NCI-H2196 (cell line): ENCODE results near the gene MYH14.

ENCODE experiments used
- DNase-seq: peaks from one replicate; lab custom pipeline; 2025; ENCODE audit not compliant: unreplicated experiment; lab: John Stamatoyannopoulos, UW

The MYH14 gene

DNA sequence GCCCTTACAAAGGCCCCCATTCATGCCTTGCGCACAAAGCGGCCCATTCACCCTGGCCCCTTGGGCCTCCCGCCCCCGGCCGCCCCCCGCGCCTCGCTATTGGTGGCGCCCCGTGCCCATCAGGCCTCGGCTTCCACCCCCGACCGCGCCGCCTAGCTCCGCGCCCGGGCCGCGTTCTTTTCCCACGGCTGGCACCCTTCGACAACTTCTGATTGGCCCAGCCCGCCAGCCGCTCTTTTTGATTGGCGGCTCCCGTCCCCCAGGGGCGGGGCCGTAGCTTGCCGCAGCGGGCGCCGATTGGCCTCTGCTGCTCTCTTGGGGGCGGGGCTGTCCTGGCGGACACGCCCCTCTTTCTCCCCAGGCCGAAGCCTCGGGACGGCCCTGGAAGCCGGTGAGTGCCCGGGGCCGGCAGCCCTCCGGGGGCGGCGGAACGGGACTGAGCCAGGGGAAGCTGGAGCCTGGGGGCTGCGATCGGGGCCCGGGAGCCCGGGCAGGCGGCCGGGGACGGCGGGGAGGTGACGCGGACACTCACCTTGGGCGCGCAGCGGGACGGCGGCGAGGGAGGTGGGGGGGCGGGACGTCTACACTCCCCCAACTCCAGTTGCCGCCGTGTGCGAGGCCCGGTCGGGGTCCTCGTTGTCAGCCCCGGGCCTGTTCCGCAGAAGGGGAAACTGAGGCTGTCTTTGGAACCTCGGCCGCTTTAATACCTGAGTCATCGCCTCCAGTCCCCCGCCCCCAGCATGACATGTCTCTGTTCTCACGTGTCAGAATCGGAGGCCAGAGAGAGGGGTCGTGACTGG lies at the start of gene MYH14:
Gene MYH14, plus strand, starts transcription at position 342 of the 800 bp plus-strand sequence. CDS start 6,744 bp downstream, outside the sequence.
- DNase-seq: peak; percentile 99

DNA sequence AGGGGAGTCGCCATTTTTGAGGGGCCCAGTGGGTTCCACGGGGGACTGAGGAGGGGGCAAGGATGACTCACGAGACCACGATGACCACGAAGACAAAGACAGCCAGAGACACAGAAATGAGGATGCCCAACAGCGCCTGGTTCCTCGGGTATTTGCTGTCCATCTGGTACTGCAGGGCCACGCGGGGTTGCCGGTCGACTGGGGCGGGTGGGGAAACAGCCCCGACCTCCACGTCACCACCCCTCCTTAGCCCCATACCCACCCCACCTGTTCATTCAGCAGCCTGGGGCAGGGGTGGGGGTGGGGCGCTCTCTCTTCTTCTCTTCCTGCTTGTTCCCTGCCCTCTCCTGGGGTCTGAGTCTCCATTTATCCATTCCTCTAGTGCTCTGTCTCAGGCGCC lies 48.9 kb upstream of the MYH14 start:
- no peak for DNase-seq

DNA sequence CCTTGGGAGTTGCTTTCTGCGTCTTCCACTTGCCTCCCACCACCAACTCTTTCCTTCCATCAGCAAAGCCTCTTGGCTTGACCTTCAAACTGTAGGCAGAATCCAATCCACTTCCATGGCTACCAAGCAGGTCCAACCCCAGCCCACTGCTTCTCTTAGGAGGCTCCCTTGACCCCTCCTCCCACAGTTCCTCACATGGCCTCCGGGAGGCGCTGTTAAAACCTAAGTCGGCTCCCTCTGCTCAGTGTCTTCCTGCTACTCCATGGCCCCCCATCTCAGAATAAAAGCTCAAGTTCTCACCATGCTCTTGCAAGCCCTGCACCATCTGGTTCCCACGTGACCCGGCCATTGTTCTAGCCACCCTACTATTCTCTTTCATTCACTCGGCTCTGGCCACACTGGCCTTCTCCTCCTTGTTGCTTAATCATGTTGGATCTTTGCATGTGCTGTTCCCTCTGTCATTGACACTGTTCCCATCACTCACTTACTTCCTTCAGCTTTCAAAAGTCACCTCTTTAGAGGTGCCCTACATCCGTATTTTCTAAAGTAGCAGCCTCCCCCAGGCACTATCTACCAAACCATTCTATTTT lies 47.8 kb upstream of the MYH14 start:
- DNase-seq: no peak

DNA sequence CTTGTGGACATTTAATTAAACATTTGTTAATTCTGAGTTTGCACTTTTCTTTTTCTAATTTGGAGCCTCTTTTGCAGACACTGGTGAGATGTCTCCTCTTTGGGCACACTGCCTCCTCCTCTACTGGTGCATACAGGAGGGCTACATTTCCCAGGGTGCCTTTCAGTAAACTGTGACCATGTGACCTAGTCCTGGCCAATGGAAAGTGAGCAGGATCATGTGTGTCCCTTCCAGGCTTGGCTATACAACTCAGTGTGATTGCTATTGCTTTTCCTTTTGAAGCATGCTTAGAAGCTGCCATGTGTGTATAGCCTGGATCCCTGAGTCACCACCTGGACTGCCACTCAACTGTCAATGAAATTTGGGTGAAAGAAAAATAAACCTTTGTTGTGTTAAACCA lies 44.8 kb upstream of the MYH14 start:
- no peak for DNase-seq

DNA sequence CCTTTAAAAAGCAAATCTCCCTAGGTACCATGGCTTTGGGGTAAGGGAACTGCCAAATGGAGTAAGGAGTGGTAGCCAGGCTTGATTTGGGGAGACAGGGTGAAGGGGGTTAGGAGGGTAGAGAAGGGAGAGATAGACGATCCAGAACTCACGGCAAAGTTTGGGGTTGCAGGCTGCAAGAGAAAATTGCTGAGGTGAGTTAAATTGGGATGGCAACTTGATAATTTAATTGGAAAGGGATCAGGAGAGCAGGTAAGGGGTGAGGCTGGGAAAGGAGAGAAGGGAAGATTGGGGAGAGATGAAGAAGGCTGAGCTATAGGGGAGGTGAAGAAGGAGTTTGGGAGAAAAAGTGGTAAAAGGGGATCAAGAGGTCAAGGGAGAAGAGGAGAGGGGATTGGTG lies 44.3 kb upstream of the MYH14 start:
- DNase-seq: no peak

DNA sequence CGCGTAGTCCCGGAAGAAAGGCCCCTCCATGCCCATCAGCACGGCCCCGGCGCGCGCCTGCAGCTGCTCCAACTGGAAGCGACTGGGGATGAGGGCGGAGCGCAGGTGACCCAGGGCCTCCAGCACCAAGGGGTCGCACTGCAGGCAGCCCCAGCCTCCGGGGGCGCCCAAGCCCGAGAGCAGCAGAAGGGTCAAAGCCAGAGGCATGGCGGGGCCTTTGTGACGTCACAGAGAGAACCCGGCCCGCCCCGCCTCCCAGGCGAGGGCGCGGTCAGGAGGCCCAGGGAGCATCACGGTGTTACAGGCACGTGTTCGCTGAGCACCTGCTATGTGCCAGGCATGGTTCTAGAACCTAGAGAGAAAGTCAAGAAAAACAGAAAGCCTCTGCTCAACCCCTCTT lies 40.4 kb upstream of the MYH14 start, which contains the start of gene IZUMO2:
Gene IZUMO2, minus strand, starts transcription at position 294 of the 400 bp plus-strand sequence. Its CDS starts 87 bp downstream, at position 207.
- DNase-seq: no peak

DNA sequence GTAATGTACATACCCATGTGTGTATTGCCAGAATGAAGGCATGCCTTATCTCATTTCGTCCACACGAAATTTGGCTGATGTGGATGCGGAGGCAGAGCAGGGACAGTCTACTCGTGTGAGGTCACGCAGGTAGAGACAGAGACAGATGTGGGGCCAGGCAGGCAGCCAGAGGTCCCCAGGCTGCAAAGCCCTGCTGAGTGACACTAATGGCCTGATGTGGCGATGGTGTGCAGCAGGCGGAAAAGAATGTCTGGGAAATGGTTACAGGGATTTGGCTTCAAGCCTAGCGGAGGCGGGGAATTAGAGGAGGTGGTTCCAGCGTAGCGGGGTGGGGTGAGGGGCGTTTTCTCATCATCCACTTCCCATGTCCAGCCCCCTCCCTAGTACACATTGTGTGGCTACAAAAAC lies 36.1 kb upstream of the MYH14 start:
- DNase-seq: no peak

DNA sequence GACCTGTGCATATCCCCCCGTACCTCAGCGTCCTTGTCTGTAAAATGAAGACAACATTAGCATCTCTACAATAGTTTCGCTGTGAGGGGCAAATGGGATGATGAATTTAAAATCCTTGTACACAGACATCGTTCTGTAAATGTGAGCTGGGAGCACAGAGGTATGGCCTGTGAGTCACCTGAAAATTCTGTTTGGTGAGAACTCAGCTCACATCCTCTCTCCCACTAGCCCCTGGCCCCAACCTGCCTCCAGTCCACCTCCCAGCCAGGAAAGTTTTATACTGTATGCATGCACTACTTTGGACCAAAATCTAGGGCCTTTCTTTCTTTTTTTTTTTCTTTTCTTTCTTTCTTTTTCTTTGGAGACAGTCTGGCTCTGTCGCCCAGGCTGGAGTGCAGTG lies 31.7 kb upstream of the MYH14 start:
- DNase-seq: no peak

DNA sequence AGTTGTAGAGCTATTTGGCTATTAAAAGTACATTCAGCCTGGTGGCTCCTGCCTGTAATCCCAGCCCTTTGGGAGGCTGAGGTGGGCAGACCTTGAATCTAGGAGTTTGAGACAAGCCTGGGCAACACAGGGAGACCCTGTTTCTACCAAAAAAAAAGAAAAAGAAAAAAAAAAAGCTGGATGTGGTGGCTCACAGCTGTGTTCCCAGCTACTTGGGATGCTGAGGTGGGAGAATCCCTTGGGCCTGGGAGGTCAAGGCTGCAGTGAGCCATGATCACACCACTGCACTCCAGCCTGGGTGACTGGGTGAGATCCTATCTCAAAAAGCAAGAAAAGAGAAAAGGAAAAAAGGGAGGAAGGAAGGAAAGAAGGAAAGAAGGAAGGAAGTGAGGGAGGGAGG lies 30.7 kb upstream of the MYH14 start:
- no peak for DNase-seq

DNA sequence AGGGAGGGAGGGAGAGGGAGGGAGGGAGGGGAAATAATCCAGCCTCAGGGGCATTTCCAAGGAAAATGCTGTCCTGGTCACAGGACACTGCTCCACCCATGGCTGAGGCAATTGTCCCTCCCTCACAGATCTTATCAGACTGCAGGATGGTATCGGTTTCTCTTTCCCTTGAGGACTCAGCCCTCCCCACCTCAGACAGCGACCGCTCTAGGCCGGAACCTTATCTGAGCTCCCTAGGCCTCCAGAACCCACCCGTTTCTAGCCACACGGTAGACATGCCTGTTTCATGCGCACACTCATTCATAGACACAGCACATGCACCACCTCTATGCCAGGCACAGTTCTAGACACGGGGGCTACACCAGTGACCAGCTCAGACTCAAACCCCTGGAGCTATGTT lies 30.3 kb upstream of the MYH14 start:
- no peak for DNase-seq

DNA sequence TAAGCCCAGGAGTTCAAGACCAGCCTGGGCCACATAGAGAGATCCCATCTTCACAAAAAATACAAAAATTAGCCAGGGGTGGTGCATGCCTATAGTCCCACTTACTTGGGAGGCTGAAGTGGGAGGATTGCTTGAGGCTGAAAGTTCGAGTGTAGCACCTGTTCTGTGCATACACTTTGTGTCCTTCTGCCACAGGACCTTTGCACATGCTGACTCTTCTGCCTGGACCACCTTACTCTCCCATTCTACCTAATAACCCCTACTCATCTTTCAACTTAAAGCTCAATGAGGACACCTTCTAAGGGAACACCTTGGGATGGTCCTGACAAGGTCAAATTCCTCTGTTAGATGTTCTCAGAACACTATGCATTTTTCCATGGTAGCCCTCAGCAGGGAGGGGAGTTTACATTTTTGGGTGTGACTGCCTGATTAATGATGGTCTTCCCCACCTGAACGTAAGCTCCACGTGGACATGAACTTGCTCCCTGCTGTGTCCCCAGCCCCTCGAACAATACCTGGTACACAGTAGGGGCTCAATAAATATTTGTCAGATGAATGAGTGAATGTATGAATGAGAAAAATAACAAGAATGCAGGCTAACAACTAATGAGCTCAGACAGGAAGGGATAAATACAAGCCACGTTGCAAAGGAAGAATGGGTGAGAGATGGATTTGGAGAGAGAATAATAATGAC lies 29.2 kb upstream of the MYH14 start:
- DNase-seq: no peak

DNA sequence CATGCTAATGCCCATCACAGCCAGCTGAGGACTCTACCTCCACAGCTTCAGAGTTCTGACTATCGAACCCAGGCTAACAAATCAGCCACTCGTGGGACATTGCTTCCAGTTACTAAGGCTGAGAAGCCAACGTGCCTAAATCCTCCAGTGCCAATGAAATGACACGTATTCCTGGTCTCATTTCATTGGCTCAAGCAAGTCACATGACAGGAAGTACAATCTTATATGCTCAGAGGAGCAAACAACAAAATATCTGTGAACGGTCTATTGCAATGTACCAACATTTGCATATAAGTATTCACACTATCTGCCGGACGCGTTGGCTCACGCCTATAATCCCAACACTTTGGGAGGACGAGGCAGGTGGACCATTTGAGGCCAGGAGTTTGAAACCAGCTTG lies 27.5 kb upstream of the MYH14 start:
- no peak for DNase-seq

DNA sequence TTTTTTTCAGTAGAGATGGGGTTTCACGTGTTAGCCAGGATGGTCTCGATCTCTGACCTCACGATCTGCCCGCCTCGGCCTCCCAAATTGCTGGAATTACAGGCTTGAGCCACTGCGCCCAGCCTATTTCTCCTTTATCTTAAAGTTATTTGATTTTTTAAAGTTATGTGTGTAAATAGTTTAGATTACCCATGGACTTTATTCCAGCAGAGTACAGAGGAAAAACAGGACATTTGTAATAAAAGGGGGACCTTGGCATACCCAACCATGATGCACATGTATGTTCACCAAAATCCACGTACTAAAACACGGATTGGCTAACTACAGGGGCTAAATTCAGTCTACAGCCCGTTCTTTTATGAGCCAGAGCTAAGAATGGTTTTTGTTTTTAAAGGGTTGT lies 26.6 kb upstream of the MYH14 start:
- no peak for DNase-seq

DNA sequence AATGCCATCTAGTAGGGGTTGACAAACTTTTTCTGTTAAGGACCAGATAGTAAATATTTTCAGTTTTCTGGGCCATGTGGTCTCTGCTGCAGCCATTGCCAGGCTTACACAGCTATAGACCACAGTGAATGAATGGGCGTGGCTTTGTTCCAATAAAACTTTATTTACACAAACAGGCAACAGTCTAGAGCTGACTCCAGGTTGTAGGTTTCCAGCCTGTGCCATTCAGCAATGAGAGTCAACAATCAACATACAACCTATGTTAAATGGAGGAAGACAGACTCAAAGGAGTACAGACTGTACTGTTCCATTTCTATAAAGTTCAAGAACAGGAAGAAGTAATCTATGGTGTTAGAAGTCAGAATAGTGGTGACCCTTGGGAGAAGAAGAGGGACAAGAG lies 25.1 kb upstream of the MYH14 start:
- DNase-seq: no peak

DNA sequence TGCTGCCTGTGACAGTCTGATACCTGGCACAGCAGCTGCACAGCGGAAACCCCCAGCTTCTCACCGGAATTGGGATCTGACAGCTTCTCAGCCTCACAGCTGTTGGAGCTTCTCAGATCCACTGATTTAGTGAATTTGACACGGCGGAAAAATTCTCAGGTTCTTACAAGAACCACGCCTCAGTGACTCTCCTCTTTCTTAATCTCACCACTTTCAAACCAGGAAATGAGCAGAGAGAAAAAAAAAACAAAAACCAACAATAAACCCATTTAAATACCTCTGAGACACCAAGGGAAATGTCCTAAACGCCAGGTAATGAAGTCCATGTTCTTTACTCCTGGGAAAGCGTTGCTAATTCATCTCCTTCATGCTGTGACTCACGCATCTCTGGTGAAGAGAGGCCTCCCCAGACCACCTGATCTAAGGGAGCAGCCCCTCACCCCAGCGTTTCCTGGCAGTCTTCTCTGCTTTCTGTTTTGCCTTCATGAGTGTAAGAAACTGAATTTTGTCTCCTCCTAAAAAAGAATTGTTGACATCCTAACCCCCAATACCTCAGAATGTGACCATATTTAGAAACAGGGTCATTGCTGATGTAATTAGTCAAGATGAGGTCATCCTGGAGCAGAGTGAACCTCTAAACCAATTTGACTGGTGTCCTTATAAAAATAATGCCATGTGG lies 24.4 kb upstream of the MYH14 start:
- no peak for DNase-seq

DNA sequence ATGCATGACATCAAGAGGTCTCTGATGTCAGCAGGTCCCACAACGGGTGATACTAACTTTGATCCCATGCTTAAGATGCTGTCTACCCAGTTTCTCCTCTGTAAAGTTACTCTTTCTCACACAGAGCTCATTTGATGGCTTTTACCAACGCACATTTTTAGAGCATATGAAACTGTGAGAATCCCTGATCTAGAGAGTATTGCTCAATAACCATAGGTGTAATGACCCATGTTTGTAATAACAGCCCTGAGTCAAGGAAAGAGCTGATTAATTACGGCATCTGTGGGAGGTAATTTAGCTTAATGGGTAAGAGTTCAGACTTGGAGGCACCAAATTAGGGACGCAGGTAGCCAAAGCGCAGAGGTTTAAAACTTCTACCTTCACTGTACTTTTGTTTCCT lies 22.3 kb upstream of the MYH14 start:
- DNase-seq: no peak

DNA sequence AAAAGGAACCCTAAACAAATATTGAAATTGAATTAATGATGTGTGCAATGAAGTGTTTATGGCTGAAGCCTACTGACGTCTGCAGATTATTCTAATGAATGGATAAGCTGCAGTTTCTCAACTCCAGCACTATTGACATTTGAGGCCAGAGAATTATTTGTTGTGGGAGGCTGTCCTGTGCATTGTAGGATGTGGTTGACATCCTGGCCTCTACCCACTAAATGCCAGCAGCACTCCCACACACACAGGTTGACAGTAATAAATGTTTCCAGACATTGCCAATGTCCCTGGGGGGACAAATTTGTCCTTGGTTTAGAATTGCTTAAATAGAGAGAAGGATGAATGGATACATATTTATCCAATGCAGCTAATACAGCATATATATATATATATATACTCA lies 19.2 kb upstream of the MYH14 start:
- no peak for DNase-seq

DNA sequence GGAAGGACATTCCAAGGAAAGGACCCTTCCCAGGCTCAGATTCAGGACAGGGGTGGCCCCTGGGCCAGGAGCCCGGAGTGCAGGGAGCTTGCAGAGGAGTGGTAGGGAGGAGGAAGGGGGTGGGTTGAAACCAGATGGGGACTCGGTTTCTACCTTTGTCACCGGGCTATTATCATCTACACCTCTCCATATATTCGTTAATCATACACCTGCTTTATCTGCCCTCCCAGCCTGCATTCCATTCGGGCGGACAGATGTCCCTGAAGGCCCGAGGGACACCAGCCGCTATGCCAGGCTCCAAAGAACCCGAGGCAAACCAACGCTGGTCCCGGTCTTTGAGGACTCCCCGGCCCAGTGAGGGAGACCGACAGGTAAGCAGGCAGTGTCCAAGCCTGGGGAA lies 15.5 kb upstream of the MYH14 start:
- DNase-seq: no peak

DNA sequence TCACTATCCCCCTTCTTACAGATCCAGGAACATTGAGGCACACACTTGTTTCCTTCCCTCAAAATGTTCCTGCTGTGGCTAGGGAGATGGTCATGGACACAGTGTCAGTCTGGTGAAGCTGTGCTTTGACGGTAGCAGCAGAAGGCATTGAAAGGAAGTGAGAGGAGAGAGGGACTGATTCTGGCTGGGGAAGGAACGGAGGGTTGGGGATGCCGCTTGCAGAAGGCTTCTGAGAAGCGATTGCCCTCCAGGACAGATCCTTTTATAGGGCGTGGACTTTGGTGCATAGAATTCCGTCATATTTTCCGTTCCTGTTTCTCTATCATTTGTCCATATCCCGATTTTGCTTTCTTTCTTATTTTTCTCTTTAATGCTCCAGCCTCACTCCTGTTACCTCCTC lies 14.1 kb upstream of the MYH14 start:
- DNase-seq: no peak

DNA sequence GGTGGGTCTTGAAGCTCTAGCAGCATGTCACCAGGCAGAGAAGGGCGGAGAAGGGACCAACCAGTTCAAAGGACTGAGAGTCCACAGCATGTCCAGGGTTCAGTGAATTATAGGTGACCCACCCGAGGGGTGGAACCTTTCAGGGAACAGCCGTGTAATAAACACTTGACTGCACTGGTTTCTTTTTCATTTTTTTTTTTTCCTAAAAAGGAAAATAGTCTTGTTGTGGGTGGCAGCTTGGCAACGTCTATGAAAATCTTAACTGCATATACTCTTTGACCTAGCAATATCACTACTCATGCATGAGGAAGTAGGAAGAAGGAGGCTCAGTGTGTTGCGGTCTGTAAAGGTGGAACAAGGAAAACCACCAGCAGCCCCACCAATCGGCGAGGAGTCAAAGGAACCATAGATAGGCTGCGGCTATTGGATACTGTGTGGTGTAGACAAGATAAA lies 13.0 kb upstream of the MYH14 start:
- no peak for DNase-seq

DNA sequence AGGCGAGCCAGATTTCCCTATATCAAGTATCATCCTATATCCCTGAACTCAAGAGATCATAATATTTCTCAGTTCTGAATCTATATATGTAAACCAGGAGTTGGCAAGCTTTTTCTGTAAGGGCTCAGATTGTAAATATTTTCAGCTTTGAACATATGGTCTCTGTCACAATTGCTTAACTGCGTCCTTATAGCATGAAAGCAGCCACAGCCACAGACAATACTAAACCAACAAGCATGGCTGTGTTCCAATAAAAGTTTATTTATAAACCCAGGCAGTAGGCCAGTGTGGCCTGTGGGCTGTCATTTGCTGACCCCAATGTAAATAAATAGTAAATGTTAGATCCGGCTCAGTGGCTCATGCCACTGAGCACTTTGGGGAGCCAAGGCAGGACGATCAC lies 12.2 kb upstream of the MYH14 start:
- DNase-seq: no peak
